Ishikawa (cell line): ENCODE data around the gene TMPRSS2.

Experiments
- EP300 ChIP-seq: IDR thresholded peaks from 2 replicates; pipeline ENCODE4 v1.6.1; 2012; ENCODE audit warnings: borderline replicate concordance
- MAX ChIP-seq: IDR thresholded peaks from 2 replicates; pipeline ENCODE4 v1.6.1; 2012
- NFIC ChIP-seq: IDR thresholded peaks from 2 replicates; pipeline ENCODE4 v1.6.1; 2012
- RAD21 ChIP-seq: IDR thresholded peaks from 2 replicates; pipeline ENCODE4 v1.6.1; 2012; ENCODE audit warnings: low read depth
- TEAD4 ChIP-seq: IDR thresholded peaks from 2 replicates; pipeline ENCODE4 v1.6.1; 2012

GRCh38 chr21:41429305-41429704, 78.7 kb downstream of the TMPRSS2 start:
- TF ChIP-seq RAD21 (no peak), MAX (no peak), TEAD4 (no peak), EP300 (no peak), NFIC (no peak)
